Erythroblast (primary cell): Measurements from ENCODE around the gene CHTF18.
"Not testable (repeated sequence)": the region's sequence is repeated elsewhere in the genome, so short reads cannot be mapped to it uniquely, and the experiment has no call there.

Experiments used
- GATA1 ChIP-seq: IDR thresholded peaks from 2 replicates; pipeline ENCODE4 v1.6.1; 2011; ENCODE audit warnings: low read depth, mild to moderate bottlenecking, control low read depth, low read length, moderate library complexity
- POLR2A ChIP-seq: IDR thresholded peaks from 2 replicates; pipeline ENCODE4 v1.6.1; 2011; ENCODE audit warnings: mild to moderate bottlenecking, low read length

DNA sequence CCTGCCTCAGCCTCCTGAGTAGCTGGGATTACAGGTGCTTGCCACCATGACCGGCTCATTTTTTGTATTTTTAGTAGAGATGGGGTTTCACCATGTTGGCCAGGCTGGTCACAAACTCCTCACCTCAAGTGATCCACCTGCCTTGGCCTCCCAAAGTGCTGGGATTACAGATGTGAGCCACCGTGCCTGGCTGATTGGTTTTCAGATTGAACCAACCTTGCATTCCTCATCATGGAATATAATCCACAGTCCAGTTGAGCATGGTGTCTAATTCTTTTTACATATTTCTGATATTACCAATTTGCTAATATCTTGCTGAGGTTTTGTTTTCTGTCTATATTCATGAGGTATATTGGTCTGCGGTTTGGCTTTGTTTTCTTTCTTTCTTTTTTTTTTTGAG is 48.4 kb downstream of the CHTF18 start:
- TF ChIP-seq POLR2A, GATA1: not testable (repeated sequence)
